GM12892 (cell line): ENCODE data around the gene TRIM64.
"Not testable (repeated sequence)": the region's sequence is repeated elsewhere in the genome, so short reads cannot be mapped to it uniquely, and the experiment has no call there.

ENCODE experiments used
- POLR2A ChIP-seq: IDR thresholded peaks from 2 replicates; pipeline ENCODE4 v1.6.1; 2011; ENCODE audit warnings: low read depth, low read length, control low read depth
- POLR2AphosphoS5 ChIP-seq: IDR thresholded peaks from 2 replicates; pipeline ENCODE4 v1.6.1; 2011; ENCODE audit warnings: low read depth, low read length, control low read depth
- TAF1 ChIP-seq: IDR thresholded peaks from 2 replicates; pipeline ENCODE4 v1.6.1; 2011; ENCODE audit warnings: low read depth, mild to moderate bottlenecking, control low read depth, low read length, borderline replicate concordance

DNA sequence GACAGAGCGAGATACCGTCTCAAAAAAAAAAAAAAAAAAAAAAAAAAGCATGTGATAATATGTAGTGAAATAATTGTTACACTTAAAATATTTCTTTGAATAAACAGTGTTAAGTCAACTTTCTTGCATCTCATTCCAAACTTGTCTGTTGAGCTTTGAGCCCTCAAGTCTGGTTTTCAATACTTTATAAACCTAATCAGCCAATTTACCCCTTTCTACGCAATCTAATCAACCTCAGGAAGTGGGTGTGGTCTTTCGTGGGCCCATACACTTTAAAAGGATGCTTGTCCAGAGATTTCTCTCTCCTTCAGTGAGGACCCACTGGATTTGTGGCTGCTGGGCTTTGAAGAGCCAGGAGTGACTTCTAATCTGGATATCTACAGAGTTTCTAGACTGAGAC is at the start of gene TRIM64:
- TF ChIP-seq POLR2AphosphoS5, POLR2A, TAF1: not testable (repeated sequence)
